ENCODE results near the gene EFNA4. TPM values are rescaled to one million over a fixed set of nuclear protein-coding genes. Genes with fewer than 3 reads are reported as not detected.

The EFNA4 gene
- total and polyA plus RNA-seq, 11 donors: 1.1 to 4.8 (median 2.2) TPM

- no peak for ATAC-seq
- no peak overlapping the region for H3K27ac ChIP-seq
- H3K27me3 ChIP-seq: peaks cover 22 to 25% (median 24%) of the 10 kb centered on the region in 9 donors
- H3K4me1 ChIP-seq: peaks cover under 1 to 52% (median 29%) of the 10 kb centered on the region in 12 donors
- H3K4me3 ChIP-seq: no peak overlapping the region
- H3K36me3 ChIP-seq: no peaks in the 10 kb centered on the region
- no peaks in the 10 kb centered on the region for H3K9me3 ChIP-seq
- TF ChIP-seq POLR2A (IDR thresholded peaks at IDR 0.05): no peak
- TF ChIP-seq, protein P1, sequence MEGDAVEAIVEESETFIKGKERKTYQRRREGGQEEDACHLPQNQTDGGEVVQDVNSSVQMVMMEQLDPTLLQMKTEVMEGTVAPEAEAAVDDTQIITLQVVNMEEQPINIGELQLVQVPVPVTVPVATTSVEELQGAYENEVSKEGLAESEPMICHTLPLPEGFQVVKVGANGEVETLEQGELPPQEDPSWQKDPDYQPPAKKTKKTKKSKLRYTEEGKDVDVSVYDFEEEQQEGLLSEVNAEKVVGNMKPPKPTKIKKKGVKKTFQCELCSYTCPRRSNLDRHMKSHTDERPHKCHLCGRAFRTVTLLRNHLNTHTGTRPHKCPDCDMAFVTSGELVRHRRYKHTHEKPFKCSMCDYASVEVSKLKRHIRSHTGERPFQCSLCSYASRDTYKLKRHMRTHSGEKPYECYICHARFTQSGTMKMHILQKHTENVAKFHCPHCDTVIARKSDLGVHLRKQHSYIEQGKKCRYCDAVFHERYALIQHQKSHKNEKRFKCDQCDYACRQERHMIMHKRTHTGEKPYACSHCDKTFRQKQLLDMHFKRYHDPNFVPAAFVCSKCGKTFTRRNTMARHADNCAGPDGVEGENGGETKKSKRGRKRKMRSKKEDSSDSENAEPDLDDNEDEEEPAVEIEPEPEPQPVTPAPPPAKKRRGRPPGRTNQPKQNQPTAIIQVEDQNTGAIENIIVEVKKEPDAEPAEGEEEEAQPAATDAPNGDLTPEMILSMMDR (IDR thresholded peaks at IDR 0.05): peak in 1 of 12 donors; percentile 13
- intact Hi-C loops (cut with DNase I): loop anchor here in 2 of 10 donors (10.0 kb wide), 2 partner anchors 122 to 532 kb away; partner anchors contain the start of genes PYGO2 (in 1 of the 2) and UBE2Q1 (in 1 of the 2)
- 59 to 70% (median 70%) methylated on average over 7 to 8 of the region's 8 CpGs for WGBS, 4 donors
- DNase-seq: no peak
These were observed 23.5 kb downstream of the EFNA4 start for GRCh38 chr1:155086856-155087535.

- WGBS, 4 donors: 22 to 28% (median 26%) methylated on average over 27 to 29 of the region's 29 CpGs
- H3K27ac ChIP-seq: no peak overlapping the region
These were observed 27.8 kb downstream of the EFNA4 start for GRCh38 chr1:155091071-155092051.

DNA sequence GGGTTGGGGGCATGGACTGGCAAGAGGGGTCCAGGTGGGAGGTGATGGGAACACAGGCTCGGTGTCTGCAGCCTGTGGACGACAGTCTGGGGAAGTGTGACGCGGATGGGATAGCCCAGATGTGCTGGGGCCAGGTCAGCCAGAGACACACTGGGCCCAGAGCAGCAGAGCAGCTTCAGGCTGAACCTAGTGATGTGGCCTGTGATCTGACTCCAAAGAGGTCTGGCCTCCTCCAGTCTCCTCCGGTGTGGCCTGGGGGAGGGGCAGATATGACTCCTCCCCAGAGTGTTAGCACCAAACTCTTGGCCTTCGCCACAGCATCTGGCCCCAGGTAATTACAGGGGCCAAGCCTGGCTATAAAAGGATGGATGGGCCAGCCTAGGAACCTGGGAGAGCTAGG lies 28.6 kb downstream of the EFNA4 start:
- DNase-seq (no peak), ATAC-seq (no peak)
- no peak overlapping the region for H3K27ac ChIP-seq
- intact Hi-C loops (cut with DNase I): loop anchor here in 9 of 10 donors (1.0 to 5.0 kb wide), 3 partner anchors 35 to 75 kb away; partner anchors contain the start of gene EFNA1 (in 9 of the 9)
- H3K36me3 ChIP-seq: no peaks in the 10 kb centered on the region
- H3K4me3 ChIP-seq: no peak overlapping the region
- 85 to 93% (median 88%) methylated on average over 6 of the region's 6 CpGs for WGBS, 4 donors
- H3K4me1 ChIP-seq: peaks cover 7 to 26% (median 17%) of the 10 kb centered on the region in 12 donors
- H3K27me3 ChIP-seq: peaks cover 0 to 5% (median 0%) of the 10 kb centered on the region in 9 donors
- no peak for TF ChIP-seq POLR2A (IDR thresholded peaks at IDR 0.05)
- TF ChIP-seq, protein P1 (IDR thresholded peaks at IDR 0.05): no peak
- no peaks in the 10 kb centered on the region for H3K9me3 ChIP-seq

More at GRCh38 chr1:155091071-155092051, 27.8 kb downstream of the EFNA4 start:
- Histone ChIP-seq H3K9me3 (no peaks in the 10 kb centered on the region), H3K4me1 (peaks cover 7 to 32% (median 17%) of the 10 kb centered on the region in 12 donors), H3K36me3 (no peaks in the 10 kb centered on the region), H3K27me3 (peaks cover 0 to 5% (median 0%) of the 10 kb centered on the region in 9 donors), H3K4me3 (no peak overlapping the region)
- intact Hi-C loops (cut with DNase I): loop anchor here (1.0 to 5.0 kb wide), 5 partner anchors 36 to 78 kb away; partner anchors contain the start of gene EFNA1 (in 9 of the 10)
- ATAC-seq (peak in 3 of 4 donors; percentile 53 to 70 (median 65)), DNase-seq (peak; percentile 73 to 91 (median 80))
- no peak for TF ChIP-seq POLR2A (IDR thresholded peaks at IDR 0.05)
- TF ChIP-seq, protein P1 (IDR thresholded peaks at IDR 0.05): peak; percentile 95 to 99 (median 98)

Data from heart left ventricle (tissue), 16 donors.